PFSK-1 (cell line): Measurements from ENCODE around the gene MGAM2.

ENCODE experiments used
- FOXP2 ChIP-seq: optimal IDR thresholded peaks from 2 replicates; pipeline ENCODE3; 2011; ENCODE audit warnings: borderline replicate concordance, control low read depth, inconsistent platforms; ENCODE audit not compliant: insufficient read depth; ENCODE audit errors: extremely low read length, extremely low read depth
- POLR2AphosphoS5 ChIP-seq: IDR thresholded peaks from 2 replicates; pipeline ENCODE4 v1.6.1; 2012; ENCODE audit warnings: low read depth, mild to moderate bottlenecking, control low read depth, low read length, moderate library complexity
- REST ChIP-seq, 2 experiments: IDR thresholded peaks; 2 replicates each; pipeline versions ENCODE4 v1.6.1 to v1.8.0; 2011 to 2012; ENCODE audit warnings: low read depth in 2 of 2, low read length in 2 of 2, control low read depth in 1 of 2, inconsistent platforms in 1 of 2, mild to moderate bottlenecking in 1 of 2, moderate library complexity in 1 of 2; ENCODE audit not compliant: insufficient read depth in 1 of 2
- SIN3A ChIP-seq: IDR thresholded peaks from 2 replicates; pipeline ENCODE4 v1.6.1; 2012; ENCODE audit warnings: mild to moderate bottlenecking, low read length, moderate library complexity, borderline replicate concordance; ENCODE audit not compliant: insufficient read depth
- TAF1 ChIP-seq: IDR thresholded peaks from 2 replicates; pipeline ENCODE4 v1.6.1; 2012; ENCODE audit warnings: low read length, control low read depth, borderline replicate concordance; ENCODE audit not compliant: insufficient read depth

Gene MGAM2

GRCh38 chr7:142097571-142097970, 13.9 kb upstream of the MGAM2 start:
- TF ChIP-seq REST (IDR thresholded peaks at IDR 0.05; ENCODE audit: insufficient read depth in 1 of 2, low read depth in 2 of 2, low read length in 2 of 2) (no peak), SIN3A (no peak)

GRCh38 chr7:142098004-142098403, 13.5 kb upstream of the MGAM2 start:
- TF ChIP-seq SIN3A (no peak), REST (IDR thresholded peaks at IDR 0.05; ENCODE audit: insufficient read depth in 1 of 2, low read depth in 2 of 2, low read length in 2 of 2) (no peak)

- TF ChIP-seq SIN3A (no peak), FOXP2 (no peak), POLR2AphosphoS5 (no peak), REST (IDR thresholded peaks at IDR 0.05; ENCODE audit: insufficient read depth in 1 of 2, low read depth in 2 of 2, low read length in 2 of 2) (no peak), TAF1 (no peak)
These were observed 10.9 kb upstream of the MGAM2 start for GRCh38 chr7:142100634-142101033.

- no peak for TF ChIP-seq POLR2AphosphoS5
- TF ChIP-seq FOXP2: no peak
- no peak for TF ChIP-seq TAF1
- no peak for TF ChIP-seq SIN3A
- TF ChIP-seq REST (IDR thresholded peaks at IDR 0.05; ENCODE audit: insufficient read depth in 1 of 2, low read depth in 2 of 2, low read length in 2 of 2): no peak
These were observed 6.7 kb upstream of the MGAM2 start for GRCh38 chr7:142104550-142105527.
